HTERT RPE-1 (cell line): ENCODE measurements around the gene RAP1GAP2.
"Not testable (repeated sequence)": the region's sequence is repeated elsewhere in the genome, so short reads cannot be mapped to it uniquely, and the experiment has no call there.

ENCODE experiments used
- in situ Hi-C: fragments of 300-500 bp; cut with MboI; formaldehyde crosslinking; loops from 4 replicates; pipeline ENCODE4 v1.14.3; 2020; ENCODE audit warnings: low sequenced_read_pairs

The RAP1GAP2 gene

GRCh38 chr17:2880050-2880449 lies 83.8 kb downstream of the RAP1GAP2 start:
- in situ Hi-C loops, result no loop called here

- in situ Hi-C loops, result no loop called here
Measured at GRCh38 chr17:2881295-2881694, 85.1 kb downstream of the RAP1GAP2 start.

GRCh38 chr17:2883544-2884213 lies 87.4 kb downstream of the RAP1GAP2 start:
- in situ Hi-C loops, result no loop called here

- in situ Hi-C loops, result no loop called here
Measured at GRCh38 chr17:2885733-2886132, 89.5 kb downstream of the RAP1GAP2 start.

- in situ Hi-C loops, result no loop called here
Measured at GRCh38 chr17:2888326-2888725, 92.1 kb downstream of the RAP1GAP2 start.

- in situ Hi-C loops, result no loop called here
Measured at GRCh38 chr17:2889256-2889655, 93.0 kb downstream of the RAP1GAP2 start.

- in situ Hi-C loops, result not testable (repeated sequence)
Measured at GRCh38 chr17:2890778-2891177, 94.5 kb downstream of the RAP1GAP2 start.

GRCh38 chr17:2892305-2892971 lies 96.2 kb downstream of the RAP1GAP2 start:
- in situ Hi-C loops, result no loop called here

GRCh38 chr17:2893422-2893914 lies 97.2 kb downstream of the RAP1GAP2 start:
- in situ Hi-C loops, result no loop called here

- in situ Hi-C loops, result no loop called here
Measured at GRCh38 chr17:2894782-2895181, 98.5 kb downstream of the RAP1GAP2 start.

GRCh38 chr17:2897605-2898004 lies 101.4 kb downstream of the RAP1GAP2 start:
- in situ Hi-C loops, result no loop called here

- in situ Hi-C loops, result no loop called here
Measured at GRCh38 chr17:2898255-2898926, 102.2 kb downstream of the RAP1GAP2 start.

GRCh38 chr17:2899906-2900305 lies 103.7 kb downstream of the RAP1GAP2 start:
- in situ Hi-C loops, result no loop called here

- in situ Hi-C loops, result no loop called here
Measured at GRCh38 chr17:2900842-2901241, 104.6 kb downstream of the RAP1GAP2 start.

GRCh38 chr17:2901582-2901981 lies 105.3 kb downstream of the RAP1GAP2 start:
- in situ Hi-C loops, result no loop called here

GRCh38 chr17:2902546-2902945 lies 106.3 kb downstream of the RAP1GAP2 start:
- in situ Hi-C loops, result no loop called here

- in situ Hi-C loops, result no loop called here
Measured at GRCh38 chr17:2903193-2903974, 107.1 kb downstream of the RAP1GAP2 start.

GRCh38 chr17:2904135-2904534 lies 107.9 kb downstream of the RAP1GAP2 start:
- in situ Hi-C loops, result no loop called here

- in situ Hi-C loops, result no loop called here
Measured at GRCh38 chr17:2905269-2905668, 109.0 kb downstream of the RAP1GAP2 start.

GRCh38 chr17:2905696-2906501 lies 109.7 kb downstream of the RAP1GAP2 start:
- in situ Hi-C loops, result no loop called here
